Sciatic nerve (tissue), 2 donors: ENCODE data around the gene DCAF17. TPM values are rescaled to one million over a fixed set of nuclear protein-coding genes. Genes with fewer than 3 reads are reported as not detected.
"Not testable (repeated sequence)": the region's sequence is repeated elsewhere in the genome, so short reads cannot be mapped to it uniquely, and the experiment has no call there.

Experiments
- ATAC-seq: fragments of 200-7000 bp; cut with Tn5 transposase; one replicate; pipeline ENCODE4 v1.9.1; 2020; ENCODE audit warnings: mild to moderate bottlenecking, moderate library complexity
- DNase-seq: peaks from one replicate; pipeline ENCODE4 v3.0.0-alpha.2; 2020; ENCODE audit warnings: low spot score
- intact Hi-C: fragments of 100-400 bp; cut with DNase I; formaldehyde crosslinking; loops from one replicate; pipeline ENCODE4 v1.14.2; 2022
- total RNA-seq: library from RNA; stranded (reverse); fragmentation: NEBNext Ultra II Directional; extraction: Animal tissue kit (Norgen Biotek cat#: 25700); gene quantifications from one replicate; pipeline ENCODE4 v1.2.1, GENCODE V29; 2021
- donor health status: DM: no; HTN: no; CAD: no.
- donor health status: DM: no; HTN: no; CAD: no.

The DCAF17 gene
- total RNA-seq, 1 donor from 2014 or later = 24.0 TPM

DNA sequence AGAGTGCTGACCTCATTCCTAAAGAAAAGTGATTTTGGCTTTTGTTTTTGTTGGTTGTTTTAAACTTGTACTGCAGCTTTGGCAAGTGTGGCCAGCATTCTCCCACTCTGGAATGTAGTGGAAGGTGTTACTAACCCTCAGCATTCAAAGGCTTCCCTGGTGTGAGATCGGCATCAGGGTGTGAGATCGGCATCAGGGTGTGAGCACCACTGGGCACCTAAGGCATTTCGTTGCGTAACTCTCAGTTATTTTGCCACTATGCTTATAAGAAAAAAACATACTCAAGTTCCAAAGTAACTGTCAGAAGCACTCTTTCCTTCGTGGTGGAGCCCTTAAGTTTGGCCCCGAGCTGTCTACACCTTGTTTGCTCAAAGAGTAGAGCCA is 90.0 kb downstream of the DCAF17 start:
- ATAC-seq = no peak
- DNase-seq = no peak
- intact Hi-C loops = loop anchor here (5.0 kb wide), 1 partner anchor 92 kb away; the partner anchor contains the start of genes DCAF17 and METTL8

DNA sequence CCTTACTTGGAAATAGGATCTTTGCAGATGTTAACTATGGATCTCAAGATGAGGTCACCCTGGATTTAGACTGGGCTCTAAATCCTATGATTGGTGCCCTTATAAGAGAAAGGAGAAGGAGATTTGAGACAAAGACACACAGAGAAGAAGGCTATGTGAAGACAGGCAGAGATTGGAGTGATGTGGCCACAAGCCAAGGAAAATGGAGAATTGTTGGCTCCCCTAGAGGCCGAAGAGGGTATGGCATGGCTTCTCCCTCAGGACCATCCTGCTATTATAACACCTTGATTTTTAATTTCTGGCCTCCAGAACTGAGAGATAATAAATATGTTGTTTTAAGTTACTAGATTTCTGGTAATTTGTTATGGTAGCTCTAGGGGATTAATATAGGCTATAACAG is 95.9 kb downstream of the DCAF17 start:
- DNase-seq (no peak), ATAC-seq (no peak)
- intact Hi-C loops = no loop called here

DNA sequence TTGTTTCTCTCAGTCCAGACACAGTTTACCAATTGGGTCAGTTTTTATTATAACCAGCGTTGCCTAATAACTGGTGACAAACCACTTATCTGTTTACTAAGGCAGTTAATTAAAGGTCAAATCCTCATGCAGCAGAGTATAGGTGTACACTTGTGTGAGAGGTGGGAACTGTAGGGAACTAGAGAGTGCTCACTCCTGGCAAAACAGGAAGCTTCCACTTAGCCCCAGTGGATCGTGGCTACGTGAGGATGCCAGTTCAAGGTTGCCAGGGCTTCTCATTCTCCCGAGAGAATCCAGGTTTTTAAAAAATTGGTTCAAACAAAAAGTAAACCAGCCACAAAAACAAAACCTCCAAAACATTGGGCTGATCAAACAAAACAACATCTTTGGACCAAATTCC is 96.4 kb downstream of the DCAF17 start:
- DNase-seq (no peak), ATAC-seq (no peak)
- intact Hi-C loops = no loop called here

DNA sequence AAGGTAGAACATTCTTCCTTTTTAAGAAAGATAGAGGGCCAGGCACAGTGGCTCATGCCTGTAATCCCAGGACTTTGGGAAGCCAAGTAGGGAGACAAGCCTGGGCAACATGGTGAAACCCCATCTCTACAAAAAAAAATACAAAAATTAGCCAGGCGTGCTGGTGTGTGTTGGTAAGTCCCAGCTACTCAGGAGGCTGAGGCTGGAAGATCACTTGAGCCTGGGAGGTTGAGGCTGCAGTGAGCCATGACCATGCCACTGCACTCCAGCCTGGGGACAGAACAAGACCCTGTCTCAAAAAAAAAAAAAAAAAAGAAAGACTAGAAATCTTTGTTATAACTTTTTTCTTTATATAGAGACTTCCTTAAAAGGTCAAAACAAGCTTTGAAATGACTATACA is 96.8 kb downstream of the DCAF17 start:
- intact Hi-C loops, ATAC-seq, DNase-seq: not testable (repeated sequence)

DNA sequence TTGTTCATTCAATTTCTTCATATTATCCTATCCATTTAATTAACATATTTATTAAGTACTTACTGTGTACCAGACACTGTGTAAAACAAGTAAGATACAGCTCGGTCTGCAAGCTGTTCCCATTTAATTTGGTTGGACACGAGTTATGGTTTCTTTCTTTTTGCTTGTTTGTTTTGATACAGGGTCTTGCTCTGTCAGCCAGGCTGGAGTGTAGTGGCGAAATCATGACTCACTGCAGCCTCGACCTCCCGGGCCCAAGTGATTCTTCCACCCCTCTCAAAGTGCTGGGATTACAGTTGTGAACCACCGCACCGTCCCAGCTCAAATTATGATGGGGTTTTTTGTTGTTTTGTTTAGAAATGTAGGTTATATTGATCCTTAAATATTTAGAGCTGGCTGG is 97.3 kb downstream of the DCAF17 start:
- ATAC-seq (peak; percentile 94), DNase-seq (peak; percentile 61)
- intact Hi-C loops = no loop called here

DNA sequence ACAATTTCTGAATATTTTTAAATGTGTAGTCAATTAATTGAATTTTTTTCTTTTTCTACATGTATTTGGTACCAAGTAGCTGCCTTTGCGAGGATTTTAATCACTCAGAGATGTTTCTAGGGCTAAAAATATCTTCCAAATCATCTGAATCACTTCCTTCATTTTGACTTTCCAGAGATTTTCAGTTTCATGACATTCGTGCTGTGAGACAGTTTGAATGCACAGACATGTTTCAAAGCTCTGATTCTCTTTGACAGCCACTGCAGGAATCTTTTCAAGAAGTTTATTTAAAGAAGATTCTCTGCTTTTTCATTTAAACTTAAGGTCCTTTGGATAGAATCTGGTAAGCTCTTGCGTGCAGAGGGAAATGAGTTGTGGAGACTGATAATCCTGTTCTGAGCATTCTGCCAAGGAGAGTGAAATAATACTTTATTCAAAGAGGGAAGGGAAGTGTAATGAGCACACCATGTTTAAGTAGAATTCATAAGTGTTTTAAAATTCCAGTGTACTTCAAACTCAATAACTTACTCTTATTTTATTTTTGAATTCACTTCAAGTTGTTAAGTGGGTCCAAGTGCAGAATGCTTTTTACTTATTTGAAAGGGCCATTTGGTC is 97.9 kb downstream of the DCAF17 start:
- intact Hi-C loops = no loop called here
- DNase-seq (no peak), ATAC-seq (no peak)

DNA sequence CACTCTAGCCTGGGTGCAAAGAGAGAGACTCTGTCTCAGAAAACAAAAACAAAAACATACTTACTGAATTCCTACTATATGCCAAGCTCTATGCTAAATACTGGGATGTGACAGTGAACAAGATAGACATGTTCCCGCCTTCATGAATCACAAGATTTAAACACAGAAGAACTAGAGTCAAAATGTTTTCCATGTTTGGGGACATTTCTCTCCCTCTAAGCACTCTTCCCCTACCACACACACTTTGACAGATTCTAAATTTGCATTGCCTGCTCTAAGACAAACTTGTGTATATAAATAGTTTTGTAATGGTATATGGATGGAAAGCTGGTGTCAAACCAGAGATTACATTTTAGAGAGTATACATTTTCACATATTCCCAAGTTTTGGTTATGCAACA is 99.3 kb downstream of the DCAF17 start:
- ATAC-seq (no peak), DNase-seq (no peak)
- intact Hi-C loops = no loop called here

Other genes starting within 250 kb of the DCAF17 start
- 23.8 TPM for gene METTL8, start 236 bp upstream of the DCAF17 start, total RNA-seq
- gene CYBRD1, start 88.2 kb downstream of the DCAF17 start, total RNA-seq = 280 TPM